GM12878 (cell line): ENCODE data around the gene ZDHHC5.

ENCODE experiments used
- ASH2L ChIP-seq: fragments of 300-600, 200-600 bp; sonication (generic); IDR thresholded peaks from 2 replicates; pipeline ENCODE4 v1.6.1; 2017; ENCODE audit warnings: low read depth, mild to moderate bottlenecking, borderline replicate concordance
- POLR2A ChIP-seq: IDR thresholded peaks from 2 replicates; pipeline ENCODE4 v1.6.1; 2011; ENCODE audit warnings: low read depth, mild to moderate bottlenecking, low read length
- SIN3A ChIP-seq: IDR thresholded peaks from 2 replicates; pipeline ENCODE4 v1.6.1; 2012; ENCODE audit warnings: low read depth, low read length, improper control_type of control experiment
- TF ChIP-seq, protein P1 (sequence below), 3 experiments: IDR thresholded peaks in 2 of 3; conservative IDR thresholded peaks in 1 of 3; 2 replicates each; pipeline ENCODE4 v1.5.1; 2011; ENCODE audit warnings: low read depth in 3 of 3, low read length in 3 of 3, mild to moderate bottlenecking in 3 of 3, control low read depth in 2 of 3, moderate library complexity in 2 of 3, inconsistent platforms in 1 of 3, mixed read lengths in 1 of 3; ENCODE audit not compliant: control insufficient read depth in 2 of 3, insufficient read depth in 1 of 3; ENCODE audit errors: extremely low read depth in 1 of 3
- TF ChIP-seq, protein P2 (sequence below): IDR thresholded peaks from 2 replicates; pipeline ENCODE4 v1.6.1; 2011; ENCODE audit warnings: low read depth, low read length, improper control_type of control experiment, borderline replicate concordance
- TF ChIP-seq, protein P3 (sequence below): IDR thresholded peaks from 2 replicates; pipeline ENCODE4 v1.6.1; 2011; ENCODE audit warnings: mild to moderate bottlenecking, low read depth, low read length, moderate library complexity; ENCODE audit not compliant: insufficient replicate concordance

DNA sequence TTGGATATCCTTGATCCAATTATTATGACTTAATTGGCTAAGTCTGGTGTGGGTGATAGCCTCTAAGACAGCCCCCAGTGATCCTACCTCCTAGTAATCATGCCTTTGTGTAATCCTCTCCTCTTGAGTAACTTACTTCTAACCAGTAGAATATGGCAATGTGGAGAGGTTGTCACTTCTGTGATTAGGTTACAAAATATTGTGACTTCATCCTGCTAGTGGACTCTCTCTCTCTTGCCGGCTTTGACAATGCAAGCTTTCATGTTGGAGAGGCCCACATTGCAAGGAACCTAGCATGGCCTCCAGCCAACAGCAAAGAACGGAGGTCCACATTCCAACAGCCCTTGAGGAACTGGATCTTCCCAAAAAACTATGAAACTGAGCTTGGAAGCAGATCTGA, 37.7 kb upstream of the ZDHHC5 start:
- TF ChIP-seq, protein P1, sequence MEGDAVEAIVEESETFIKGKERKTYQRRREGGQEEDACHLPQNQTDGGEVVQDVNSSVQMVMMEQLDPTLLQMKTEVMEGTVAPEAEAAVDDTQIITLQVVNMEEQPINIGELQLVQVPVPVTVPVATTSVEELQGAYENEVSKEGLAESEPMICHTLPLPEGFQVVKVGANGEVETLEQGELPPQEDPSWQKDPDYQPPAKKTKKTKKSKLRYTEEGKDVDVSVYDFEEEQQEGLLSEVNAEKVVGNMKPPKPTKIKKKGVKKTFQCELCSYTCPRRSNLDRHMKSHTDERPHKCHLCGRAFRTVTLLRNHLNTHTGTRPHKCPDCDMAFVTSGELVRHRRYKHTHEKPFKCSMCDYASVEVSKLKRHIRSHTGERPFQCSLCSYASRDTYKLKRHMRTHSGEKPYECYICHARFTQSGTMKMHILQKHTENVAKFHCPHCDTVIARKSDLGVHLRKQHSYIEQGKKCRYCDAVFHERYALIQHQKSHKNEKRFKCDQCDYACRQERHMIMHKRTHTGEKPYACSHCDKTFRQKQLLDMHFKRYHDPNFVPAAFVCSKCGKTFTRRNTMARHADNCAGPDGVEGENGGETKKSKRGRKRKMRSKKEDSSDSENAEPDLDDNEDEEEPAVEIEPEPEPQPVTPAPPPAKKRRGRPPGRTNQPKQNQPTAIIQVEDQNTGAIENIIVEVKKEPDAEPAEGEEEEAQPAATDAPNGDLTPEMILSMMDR (IDR thresholded peaks at IDR 0.05 in 2 of 3, conservative IDR thresholded peaks at IDR 0.05 in 1 of 3; ENCODE audit: control insufficient read depth in 2 of 3, extremely low read depth in 1 of 3, insufficient read depth in 1 of 3, low read depth in 3 of 3, low read length in 3 of 3): no peak
- TF ChIP-seq, protein P2, sequence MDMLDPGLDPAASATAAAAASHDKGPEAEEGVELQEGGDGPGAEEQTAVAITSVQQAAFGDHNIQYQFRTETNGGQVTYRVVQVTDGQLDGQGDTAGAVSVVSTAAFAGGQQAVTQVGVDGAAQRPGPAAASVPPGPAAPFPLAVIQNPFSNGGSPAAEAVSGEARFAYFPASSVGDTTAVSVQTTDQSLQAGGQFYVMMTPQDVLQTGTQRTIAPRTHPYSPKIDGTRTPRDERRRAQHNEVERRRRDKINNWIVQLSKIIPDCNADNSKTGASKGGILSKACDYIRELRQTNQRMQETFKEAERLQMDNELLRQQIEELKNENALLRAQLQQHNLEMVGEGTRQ: no peak
- TF ChIP-seq POLR2A (no peak), ASH2L (no peak), SIN3A (no peak)
- TF ChIP-seq, protein P3, sequence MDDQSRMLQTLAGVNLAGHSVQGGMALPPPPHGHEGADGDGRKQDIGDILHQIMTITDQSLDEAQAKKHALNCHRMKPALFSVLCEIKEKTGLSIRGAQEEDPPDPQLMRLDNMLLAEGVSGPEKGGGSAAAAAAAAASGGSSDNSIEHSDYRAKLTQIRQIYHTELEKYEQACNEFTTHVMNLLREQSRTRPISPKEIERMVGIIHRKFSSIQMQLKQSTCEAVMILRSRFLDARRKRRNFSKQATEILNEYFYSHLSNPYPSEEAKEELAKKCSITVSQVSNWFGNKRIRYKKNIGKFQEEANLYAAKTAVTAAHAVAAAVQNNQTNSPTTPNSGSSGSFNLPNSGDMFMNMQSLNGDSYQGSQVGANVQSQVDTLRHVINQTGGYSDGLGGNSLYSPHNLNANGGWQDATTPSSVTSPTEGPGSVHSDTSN: no peak
